ENCODE data around the gene HCN4.

Gene HCN4

GRCh38 chr15:73388256-73388781 lies 19.6 kb upstream of the HCN4 start:
- no peak for DNase-seq (ENCODE audit: low read depth)
- no peak overlapping the region for H3K4me3 ChIP-seq (ENCODE audit: low read depth, low read length)
- no peak for TF ChIP-seq CTCF (IDR thresholded peaks at IDR 0.05; ENCODE audit: insufficient read depth, low read depth, low read length, missing control alignments)

GRCh38 chr15:73387507-73388255 lies 18.9 kb upstream of the HCN4 start:
- DNase-seq (ENCODE audit: low read depth): no peak
- no peak overlapping the region for H3K4me3 ChIP-seq (ENCODE audit: low read depth, low read length)
- TF ChIP-seq CTCF (IDR thresholded peaks at IDR 0.05; ENCODE audit: insufficient read depth, low read depth, low read length, missing control alignments): no peak

GRCh38 chr15:73386886-73387506 lies 18.2 kb upstream of the HCN4 start:
- H3K4me3 ChIP-seq (ENCODE audit: low read depth, low read length): no peak overlapping the region

GRCh38 chr15:73386238-73386637 lies 17.5 kb upstream of the HCN4 start:
- no peak for TF ChIP-seq CTCF (IDR thresholded peaks at IDR 0.05; ENCODE audit: insufficient read depth, low read depth, low read length, missing control alignments)
- no peak overlapping the region for H3K4me3 ChIP-seq (ENCODE audit: low read depth, low read length)
- no peak for DNase-seq (ENCODE audit: low read depth)

More at GRCh38 chr15:73386886-73387506, 18.2 kb upstream of the HCN4 start:
- no peak for DNase-seq (ENCODE audit: low read depth)
- TF ChIP-seq CTCF (IDR thresholded peaks at IDR 0.05; ENCODE audit: insufficient read depth, low read depth, low read length, missing control alignments): no peak

GRCh38 chr15:73385205-73385604 lies 16.4 kb upstream of the HCN4 start:
- TF ChIP-seq CTCF (IDR thresholded peaks at IDR 0.05; ENCODE audit: insufficient read depth, low read depth, low read length, missing control alignments): no peak
- H3K4me3 ChIP-seq (ENCODE audit: low read depth, low read length): no peak overlapping the region
- DNase-seq (ENCODE audit: low read depth): no peak

- H3K4me3 ChIP-seq (ENCODE audit: low read depth, low read length): no peak overlapping the region
- DNase-seq (ENCODE audit: low read depth): no peak
- no peak for TF ChIP-seq CTCF (IDR thresholded peaks at IDR 0.05; ENCODE audit: insufficient read depth, low read depth, low read length, missing control alignments)
Observed at GRCh38 chr15:73383310-73384189, 14.8 kb upstream of the HCN4 start.

All from GM12865 (cell line).